Activated T-helper 1 cell treated with Interleukin-2 at 50 U/mL for 16 hours (primary cell): ENCODE results near the gene ARL14EP.

Experiments used
- DNase-seq: peaks from one replicate; pipeline ENCODE4 v3.0.0-alpha.2; 2020; ENCODE audit warnings: low read depth

ARL14EP gene

DNA sequence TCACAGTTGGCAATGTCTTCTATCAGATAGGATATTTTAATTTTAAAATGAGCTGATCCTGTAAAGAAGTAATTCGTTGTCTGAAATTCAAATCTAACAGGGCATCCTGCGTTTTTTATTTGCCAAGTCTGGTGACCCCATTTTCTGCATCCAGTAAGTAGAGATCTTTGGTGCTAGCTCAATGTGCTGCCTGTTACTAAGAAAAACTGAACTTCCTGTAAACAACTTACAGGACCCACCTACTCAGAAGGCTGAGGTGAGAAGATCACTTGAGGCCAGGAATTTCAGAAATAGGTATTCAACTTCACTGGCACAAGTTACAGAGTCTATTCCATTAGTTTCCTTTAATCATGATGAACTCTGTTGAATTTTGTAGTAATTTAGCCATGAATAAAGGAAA is 4.0 kb downstream of the ARL14EP start:
- no peak for DNase-seq

DNA sequence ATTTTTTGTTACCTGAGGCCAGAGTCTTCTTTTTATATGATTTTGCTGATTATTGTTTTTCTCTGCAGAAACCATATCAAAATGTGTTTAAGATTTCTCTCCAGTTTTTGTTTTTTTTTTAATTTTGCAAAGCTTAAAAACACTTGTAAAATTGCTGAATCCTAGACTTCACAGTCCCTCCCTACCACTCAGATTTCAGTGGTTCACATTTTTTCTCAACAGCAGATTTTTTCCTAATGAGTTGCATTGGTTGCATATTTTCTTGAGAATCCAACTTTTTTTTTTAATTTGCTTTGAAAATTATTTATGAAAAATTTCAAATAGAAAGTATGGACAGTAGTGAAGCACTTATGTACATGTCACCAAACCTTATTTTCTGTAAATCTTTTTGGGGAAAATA is 5.8 kb downstream of the ARL14EP start:
- no peak for DNase-seq

- DNase-seq: no peak
These were observed 6.4 kb downstream of the ARL14EP start for GRCh38 chr11:30329150-30329940.

DNA sequence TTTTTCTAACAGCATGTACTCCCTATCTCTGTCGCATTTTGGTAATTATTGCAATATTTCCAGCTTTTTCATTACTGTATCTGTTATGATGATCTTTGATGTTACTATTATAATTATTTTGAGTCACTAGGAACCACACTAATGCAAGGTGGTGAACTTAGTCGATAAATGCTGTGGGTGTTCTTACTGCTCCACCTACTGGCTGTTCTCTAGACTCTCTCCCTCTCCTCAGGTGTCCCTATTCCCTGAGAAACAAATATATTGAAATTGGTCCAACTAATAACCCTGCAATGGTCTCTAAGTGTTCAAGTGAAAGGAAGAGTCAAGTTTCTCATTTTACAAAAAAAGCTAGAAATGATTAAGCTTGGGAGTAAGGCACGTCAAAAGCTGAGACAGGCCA is 10.5 kb downstream of the ARL14EP start:
- no peak for DNase-seq

- DNase-seq: no peak
These were observed 19.8 kb downstream of the ARL14EP start for GRCh38 chr11:30342736-30343166.

- no peak for DNase-seq
These were observed 21.2 kb downstream of the ARL14EP start for GRCh38 chr11:30344085-30344484.

DNA sequence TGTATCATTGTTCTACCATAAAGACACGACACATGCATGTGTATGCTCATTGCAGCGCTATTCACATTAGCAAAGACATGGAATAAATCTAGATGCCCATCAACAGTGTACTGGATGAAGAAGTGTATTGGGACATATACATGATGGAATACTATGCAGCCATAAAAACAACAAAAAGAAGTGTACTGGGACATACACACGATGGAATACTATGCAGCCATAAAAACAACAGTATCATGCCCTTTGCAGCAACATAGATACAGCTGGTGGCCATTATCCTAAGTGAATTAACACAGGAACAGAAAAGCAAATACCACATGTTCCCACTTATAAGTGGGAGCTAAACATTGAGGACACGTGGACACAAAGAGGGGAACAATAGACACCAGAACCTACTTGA is 22.7 kb downstream of the ARL14EP start:
- no peak for DNase-seq

DNA sequence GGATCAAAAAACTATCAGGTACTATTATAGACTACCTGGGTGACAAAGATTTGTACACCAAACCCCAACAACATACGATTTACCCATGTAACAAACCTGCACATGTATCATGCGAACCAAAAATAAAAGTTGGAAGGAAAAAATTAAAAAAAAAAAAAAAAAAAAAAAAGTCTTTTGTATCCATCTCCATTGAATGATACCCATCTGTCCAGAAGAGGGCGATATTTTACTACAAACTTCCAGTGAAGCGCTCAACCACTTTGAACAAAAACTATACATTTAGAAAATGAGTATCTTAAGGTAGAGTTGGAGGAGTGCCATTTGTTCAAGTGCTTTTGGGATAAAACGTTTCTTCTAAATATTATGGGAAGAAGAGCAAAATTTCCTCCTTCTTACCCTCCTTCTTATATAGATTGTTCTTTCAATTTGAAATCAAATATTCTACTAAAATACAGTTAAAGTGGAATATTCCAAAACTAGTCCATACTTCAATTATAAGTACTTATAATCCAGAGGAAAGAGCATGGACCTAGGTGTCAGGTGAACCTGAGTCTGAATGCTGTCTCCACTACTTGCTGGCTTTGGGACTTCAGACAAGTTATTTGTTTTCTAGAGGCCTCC is 23.3 kb downstream of the ARL14EP start:
- DNase-seq: no peak

GRCh38 chr11:30348035-30348434 is 25.1 kb downstream of the ARL14EP start:
- no peak for DNase-seq

DNA sequence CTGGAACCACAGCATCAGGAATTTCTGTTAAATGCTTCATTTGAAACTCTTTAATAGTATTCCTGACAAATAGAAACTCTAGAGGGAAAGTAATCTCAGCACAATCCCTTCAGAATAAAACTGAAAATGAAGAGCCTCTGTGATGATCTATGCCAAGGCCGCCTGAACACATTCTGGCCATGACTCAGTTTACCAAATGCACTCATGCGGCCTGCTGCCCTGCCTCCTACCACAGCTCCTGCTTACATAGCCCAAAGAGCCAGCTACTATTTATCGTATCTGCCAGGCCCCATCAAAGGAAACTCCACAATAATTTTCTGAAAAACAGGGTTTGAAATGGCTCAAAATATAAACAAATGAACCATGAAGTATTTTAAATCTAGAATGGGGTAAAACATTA is 27.0 kb downstream of the ARL14EP start:
- DNase-seq: no peak

DNA sequence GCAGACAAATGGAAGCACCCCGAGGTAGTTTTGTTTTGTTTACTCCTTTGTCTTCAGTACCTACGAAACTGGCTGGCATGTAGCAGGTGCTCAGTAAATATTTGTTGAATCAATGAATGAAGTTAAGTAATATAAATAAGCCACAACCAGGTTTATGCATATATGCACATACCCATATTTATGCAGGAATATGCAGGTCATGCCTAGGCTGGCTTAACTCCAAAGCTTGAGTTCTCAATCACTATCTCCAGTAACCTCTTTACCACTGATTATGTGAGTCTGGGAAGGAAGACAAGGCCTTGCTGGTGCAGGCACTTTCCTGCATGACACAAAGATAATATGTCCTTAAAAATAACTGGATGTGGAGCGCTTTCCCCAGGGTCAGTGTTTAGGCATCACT is 27.5 kb downstream of the ARL14EP start:
- no peak for DNase-seq

- DNase-seq: no peak
These were observed 28.2 kb downstream of the ARL14EP start for GRCh38 chr11:30351061-30351460.

DNA sequence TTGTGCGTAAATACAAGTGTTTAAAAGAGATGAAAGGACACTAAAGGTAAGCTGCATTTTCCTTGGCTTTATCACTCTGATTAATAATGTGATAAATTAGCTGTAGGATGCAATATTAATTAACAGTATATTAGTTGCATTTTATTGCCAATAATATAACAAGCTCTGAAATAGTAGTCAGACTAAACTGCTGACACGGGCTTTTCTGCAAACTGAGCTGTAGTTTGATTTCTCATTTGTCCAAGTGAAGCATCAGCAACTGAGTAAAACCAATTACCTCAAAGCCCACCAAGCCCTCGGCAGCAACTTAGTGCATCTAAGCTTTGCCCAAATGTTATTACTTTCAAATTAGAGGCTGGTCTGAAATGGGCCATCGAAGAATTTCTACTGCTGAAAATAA is 33.5 kb downstream of the ARL14EP start:
- no peak for DNase-seq

DNA sequence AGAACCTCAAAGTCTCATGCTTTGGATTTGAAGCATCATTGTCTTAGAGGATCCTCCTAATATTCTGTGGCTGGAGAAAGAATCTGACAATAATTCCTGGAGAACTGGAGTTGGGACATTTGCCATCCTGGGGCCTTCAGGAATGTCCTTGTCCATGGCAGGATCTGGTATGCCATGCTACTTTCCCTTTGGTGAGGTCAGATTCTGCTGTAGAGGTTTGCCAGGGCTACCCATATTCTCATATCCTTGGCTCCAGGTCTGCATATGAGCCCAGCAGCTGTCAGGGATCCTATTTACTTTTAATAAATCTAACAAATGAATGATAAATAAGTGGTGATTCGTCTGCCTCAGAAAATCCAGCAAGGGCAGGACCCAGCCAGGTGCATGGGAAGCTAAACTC is 35.0 kb downstream of the ARL14EP start:
- no peak for DNase-seq

DNA sequence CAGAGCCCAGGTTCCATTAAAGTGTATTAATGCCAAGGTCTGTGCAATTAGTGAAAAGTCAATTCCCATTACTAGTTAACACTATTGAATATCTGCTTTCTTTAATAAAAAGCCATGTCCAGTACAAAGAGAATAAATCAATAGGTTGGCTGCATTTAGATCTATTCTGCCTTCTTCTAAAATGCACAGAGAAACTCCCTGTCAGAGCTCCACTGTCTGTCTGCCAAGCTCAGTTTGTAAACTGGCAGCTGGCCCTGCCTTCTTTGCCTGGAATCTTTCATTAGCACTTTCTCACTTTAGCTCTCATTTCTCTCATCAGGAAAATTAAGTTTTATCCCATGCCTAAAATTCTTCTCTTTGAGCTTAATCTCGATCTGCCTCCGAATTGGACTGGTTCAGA is 35.6 kb downstream of the ARL14EP start:
- DNase-seq: no peak

DNA sequence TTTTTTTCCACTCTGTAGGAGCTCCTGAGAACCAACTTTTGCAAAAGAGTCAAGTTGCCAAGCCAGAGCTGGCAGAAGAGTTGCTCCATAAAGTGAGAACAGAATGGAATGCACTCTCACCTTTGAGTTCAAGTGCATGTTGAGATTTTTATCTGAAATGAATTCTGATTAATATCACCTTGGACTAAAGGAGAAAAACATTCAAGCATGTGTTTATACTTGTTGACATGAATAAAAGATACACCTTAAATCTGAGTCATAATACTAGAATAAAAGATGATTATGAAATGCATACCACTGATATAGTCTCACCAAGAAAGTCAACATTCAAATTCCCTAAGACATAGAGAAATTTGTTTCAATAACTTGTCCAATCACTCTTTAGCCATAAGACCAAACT is 37.8 kb downstream of the ARL14EP start:
- no peak for DNase-seq

DNA sequence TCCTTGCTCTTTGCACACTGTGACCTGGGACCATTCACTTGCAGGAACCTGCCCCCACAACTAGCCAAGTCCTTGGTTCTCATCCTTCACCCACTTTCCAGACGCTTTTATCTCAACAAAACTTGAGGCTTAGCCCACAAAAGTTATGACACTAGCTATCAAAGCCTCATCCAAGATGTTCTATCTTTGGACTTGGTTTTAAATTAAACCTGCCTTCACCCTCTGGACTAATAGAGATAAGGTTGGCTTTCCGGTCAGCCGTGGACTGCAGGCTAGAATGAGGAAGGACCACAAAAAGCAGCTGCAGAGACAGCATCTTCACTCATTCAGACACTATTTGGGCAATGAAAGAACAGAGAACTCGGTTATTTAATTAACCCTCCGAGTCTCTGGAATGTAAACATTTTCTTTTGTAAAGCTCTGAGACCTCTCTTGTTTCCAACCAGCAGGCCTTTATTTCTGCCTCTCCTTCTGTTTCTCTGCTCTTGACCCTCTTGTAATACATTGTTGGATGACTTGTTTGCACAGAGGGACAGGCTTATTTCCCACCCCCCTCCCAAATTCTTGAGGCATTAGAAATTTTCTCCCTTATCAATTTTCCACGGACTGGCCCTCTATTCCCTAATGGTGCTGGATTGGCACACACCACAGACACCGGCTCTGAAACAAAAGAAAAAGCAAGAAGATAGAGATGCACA is 41.4 kb downstream of the ARL14EP start:
- DNase-seq: no peak

DNA sequence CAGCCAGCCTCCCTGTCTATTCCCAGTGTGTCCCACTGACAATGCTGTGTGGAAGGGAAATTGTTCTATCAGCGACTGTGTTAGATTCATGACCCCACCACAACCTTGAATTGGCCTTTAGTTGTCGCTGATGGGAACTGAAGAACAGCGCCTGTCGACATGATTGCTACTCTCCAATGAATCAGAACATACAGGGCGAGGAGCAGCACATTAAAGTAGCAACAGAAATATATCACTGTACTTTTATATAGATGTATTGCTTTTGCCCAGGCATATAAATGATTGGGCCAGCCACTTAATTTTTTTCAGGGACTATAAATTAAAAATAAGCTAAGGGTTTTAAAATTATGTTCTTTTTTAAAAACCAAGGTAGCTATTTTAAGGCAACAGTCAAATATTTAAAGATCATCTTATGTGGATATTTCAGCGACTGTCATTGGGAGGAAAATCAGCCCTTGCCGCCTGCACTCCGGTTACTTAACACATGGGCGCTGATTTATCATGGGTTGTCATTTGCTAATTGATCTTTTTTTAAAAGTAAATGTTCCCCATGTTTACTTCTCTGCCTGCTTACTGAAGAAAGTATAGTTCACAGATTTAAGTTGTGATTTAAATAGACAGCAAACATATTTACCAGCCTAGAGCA is 42.1 kb downstream of the ARL14EP start:
- no peak for DNase-seq

DNA sequence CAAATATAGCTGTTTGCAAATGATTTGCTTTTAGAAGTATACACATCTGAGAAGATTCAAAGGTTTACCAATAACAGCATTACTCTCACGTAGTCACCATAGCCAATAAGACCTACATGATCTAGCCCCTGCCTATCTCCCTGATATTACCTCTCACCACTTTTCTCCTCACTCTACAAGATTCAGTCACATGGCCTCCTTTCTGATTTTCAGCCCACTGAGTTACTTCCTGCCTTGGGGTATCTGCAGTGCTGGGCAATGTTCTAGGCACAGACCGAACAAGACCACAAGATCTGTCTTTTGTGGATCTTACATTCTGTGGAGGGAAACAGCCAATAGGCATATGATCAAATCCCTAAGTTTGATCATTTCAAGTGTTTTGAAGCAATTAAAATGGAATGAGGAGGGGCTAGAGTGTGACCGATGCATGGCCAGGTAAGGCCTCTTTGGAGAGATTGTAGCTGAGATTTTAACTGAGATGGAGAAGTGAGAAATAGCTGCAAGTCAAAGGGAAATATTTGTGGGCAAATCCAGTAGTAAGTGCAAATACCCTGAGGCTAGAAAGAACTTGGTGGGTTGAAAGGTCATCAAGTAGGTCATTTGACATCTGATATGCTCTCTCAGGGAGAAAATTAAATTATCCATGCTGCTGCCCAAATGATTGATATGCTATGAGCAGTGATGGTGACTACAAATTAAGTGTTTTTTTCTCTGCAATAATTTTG is 43.1 kb downstream of the ARL14EP start:
- no peak for DNase-seq

DNA sequence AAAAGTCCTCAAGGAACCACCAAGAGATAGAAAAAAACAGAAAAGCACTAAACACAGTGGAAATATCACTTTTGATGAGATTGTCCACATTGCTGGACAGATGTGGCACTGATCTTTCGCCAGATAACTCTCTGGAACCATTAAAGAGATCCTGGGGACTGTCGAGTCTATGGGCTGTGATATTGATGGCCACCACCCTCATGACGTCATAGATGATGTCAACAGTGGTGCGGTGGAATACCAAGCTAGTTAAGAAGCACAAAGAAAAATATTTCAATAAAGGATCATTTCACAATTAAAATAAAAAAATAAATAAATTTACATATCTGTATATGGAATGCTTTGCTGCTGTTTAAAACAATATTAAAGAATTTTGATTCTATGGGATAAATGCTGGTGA is 45.5 kb downstream of the ARL14EP start:
- DNase-seq: no peak

- no peak for DNase-seq
These were observed 47.3 kb downstream of the ARL14EP start for GRCh38 chr11:30370164-30370563.

- DNase-seq: no peak
These were observed 54.4 kb downstream of the ARL14EP start for GRCh38 chr11:30377347-30377746.
